AG04449 (cell line): ENCODE data around the gene LGR6.

Experiments
- CTCF ChIA-PET: fragments of 350-600 bp; formaldehyde crosslinking; extraction: SDS; loops from one replicate; lab custom pipeline; 2021; ENCODE audit warnings: antibody characterized with exemption; lab: Yijun Ruan, JAX
- POLR2A ChIA-PET: fragments of 400-600, 350-600 bp; formaldehyde crosslinking; extraction: SDS; loops from one replicate; lab custom pipeline; 2020; ENCODE audit warnings: antibody characterized with exemption, inconsistent platforms; lab: Yijun Ruan, JAX
- DNase-seq: peaks from one replicate; pipeline ENCODE4 v3.0.0-alpha.2; 2010; ENCODE audit warnings: low read depth, low spot score
- H3K4me3 ChIP-seq: 2 replicates; pipeline ENCODE4 v1.5.1; 2011; ENCODE audit warnings: low read depth, mild to moderate bottlenecking, control low read depth, low read length
- TF ChIP-seq, protein P1 (sequence below): IDR thresholded peaks from one replicate; pipeline ENCODE4 v1.5.1; 2011; ENCODE audit warnings: mild to moderate bottlenecking, moderate library complexity, low read length, control low read depth, inconsistent platforms; ENCODE audit not compliant: insufficient read depth; ENCODE audit errors: missing control alignments

Gene LGR6

DNA sequence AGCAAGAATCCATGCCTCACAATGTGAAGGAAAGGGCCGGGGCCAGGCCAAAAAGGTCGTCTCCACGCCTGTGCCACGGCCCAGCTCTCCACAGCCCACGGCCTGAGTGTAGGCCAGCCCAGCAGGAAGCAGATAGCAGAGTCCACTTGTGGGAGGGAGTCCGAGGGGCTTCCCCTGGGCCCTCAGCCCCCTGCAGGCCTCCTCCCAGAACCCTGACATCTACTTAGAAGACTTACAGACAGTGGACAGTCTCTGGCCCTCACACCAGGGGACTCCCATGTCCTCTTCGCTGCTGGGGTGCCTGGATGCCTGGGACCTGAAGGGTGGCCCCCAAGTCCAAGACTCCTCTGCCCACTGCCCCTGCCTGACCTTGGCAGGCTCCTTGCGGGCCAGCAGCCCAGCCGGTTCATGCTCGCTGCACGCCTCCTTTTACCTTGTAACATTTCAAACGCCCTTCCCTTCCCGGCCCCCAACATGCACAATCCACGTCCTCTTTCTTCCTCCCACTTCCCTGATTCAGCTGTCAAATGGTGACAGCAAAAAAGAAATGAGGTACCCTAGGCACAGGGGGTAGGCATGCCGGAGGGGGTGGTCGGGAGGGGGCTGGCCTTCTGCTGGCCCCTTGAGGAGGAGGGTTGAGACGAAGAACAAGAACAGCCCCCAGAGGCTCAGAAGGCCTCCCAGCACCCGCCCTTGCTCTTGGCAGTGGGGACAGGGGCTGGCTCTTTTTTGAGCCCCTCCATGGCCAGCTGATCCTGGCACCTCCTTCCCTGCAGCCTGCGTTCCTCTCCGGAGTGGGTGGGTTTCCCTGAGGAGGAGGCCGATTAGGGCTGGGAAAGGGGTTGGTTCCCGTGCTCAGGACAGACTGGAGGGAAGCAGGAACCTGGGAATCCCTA is 32.2 kb upstream of the LGR6 start:
- no peak overlapping the region for H3K4me3 ChIP-seq
- POLR2A ChIA-PET, result no interaction called here
- TF ChIP-seq, protein P1, sequence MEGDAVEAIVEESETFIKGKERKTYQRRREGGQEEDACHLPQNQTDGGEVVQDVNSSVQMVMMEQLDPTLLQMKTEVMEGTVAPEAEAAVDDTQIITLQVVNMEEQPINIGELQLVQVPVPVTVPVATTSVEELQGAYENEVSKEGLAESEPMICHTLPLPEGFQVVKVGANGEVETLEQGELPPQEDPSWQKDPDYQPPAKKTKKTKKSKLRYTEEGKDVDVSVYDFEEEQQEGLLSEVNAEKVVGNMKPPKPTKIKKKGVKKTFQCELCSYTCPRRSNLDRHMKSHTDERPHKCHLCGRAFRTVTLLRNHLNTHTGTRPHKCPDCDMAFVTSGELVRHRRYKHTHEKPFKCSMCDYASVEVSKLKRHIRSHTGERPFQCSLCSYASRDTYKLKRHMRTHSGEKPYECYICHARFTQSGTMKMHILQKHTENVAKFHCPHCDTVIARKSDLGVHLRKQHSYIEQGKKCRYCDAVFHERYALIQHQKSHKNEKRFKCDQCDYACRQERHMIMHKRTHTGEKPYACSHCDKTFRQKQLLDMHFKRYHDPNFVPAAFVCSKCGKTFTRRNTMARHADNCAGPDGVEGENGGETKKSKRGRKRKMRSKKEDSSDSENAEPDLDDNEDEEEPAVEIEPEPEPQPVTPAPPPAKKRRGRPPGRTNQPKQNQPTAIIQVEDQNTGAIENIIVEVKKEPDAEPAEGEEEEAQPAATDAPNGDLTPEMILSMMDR, result no peak
- CTCF ChIA-PET, result no interaction called here
- no peak for DNase-seq

- ChIA-PET POLR2A (no interaction called here), CTCF (interaction anchor here (0.8 kb wide), 1 partner anchor 31 kb away, joined by 3 read pairs; the partner anchor contains the start of gene LGR6)
- DNase-seq, result no peak
- H3K4me3 ChIP-seq, result no peak overlapping the region
- TF ChIP-seq, protein P1, result no peak
These were observed 31.6 kb upstream of the LGR6 start for GRCh38 chr1:202162047-202162417.

- POLR2A ChIA-PET, result no interaction called here
- no peak overlapping the region for H3K4me3 ChIP-seq
- TF ChIP-seq, protein P1, result no peak
- CTCF ChIA-PET, result interaction anchor here (0.8 to 4.0 kb wide), 5 partner anchors 7 to 31 kb away, joined by 3 to 26 read pairs (median 4); partner anchors contain the start of gene LGR6
- DNase-seq, result no peak
These were observed 30.9 kb upstream of the LGR6 start for GRCh38 chr1:202162418-202163280.

GRCh38 chr1:202163281-202164270 is 30.0 kb upstream of the LGR6 start:
- CTCF ChIA-PET, result interaction anchor here (0.9 to 4.0 kb wide), 4 partner anchors 8 to 29 kb away, joined by 3 to 26 read pairs (median 4); no protein-coding TSS in a partner anchor
- TF ChIP-seq, protein P1, result no peak
- POLR2A ChIA-PET, result no interaction called here
- no peak for DNase-seq
- no peak overlapping the region for H3K4me3 ChIP-seq

- ChIA-PET POLR2A (no interaction called here), CTCF (interaction anchor here (4.0 kb wide), 1 partner anchor 9 kb away, joined by 26 read pairs; no protein-coding TSS in a partner anchor)
- no peak overlapping the region for H3K4me3 ChIP-seq
- TF ChIP-seq, protein P1, result no peak
- DNase-seq, result no peak
These were observed 29.1 kb upstream of the LGR6 start for GRCh38 chr1:202164271-202165037.
